Non-pigmented ciliary epithelial cell (primary cell): ENCODE results near the gene CDH16.

Source experiments
- DNase-seq: peaks from one replicate; pipeline ENCODE4 v3.0.0-alpha.2; 2010; ENCODE audit warnings: low read depth

CDH16 gene

DNA sequence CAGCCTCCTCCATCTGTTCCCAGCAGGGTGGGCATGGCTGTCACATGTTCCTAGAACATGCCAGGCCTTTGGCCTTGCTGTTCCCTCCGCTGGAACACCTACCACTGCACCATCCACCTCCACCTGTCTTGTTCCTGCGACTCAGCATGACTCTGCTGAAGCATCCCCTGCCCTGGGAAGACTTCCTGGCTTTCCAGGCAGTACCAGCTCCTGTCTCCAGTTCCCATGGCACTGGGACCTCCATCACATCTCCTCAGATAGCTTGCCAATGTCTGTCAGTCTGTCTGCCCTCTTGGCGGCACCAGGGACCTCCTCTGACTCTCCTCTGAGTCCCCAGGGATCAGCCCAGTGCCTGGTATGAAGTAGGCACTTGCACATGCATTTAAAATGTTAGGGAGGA is 22.7 kb downstream of the CDH16 start:
- no peak for DNase-seq

GRCh38 chr16:66895689-66895979 is 23.1 kb downstream of the CDH16 start:
- DNase-seq, result no peak

DNA sequence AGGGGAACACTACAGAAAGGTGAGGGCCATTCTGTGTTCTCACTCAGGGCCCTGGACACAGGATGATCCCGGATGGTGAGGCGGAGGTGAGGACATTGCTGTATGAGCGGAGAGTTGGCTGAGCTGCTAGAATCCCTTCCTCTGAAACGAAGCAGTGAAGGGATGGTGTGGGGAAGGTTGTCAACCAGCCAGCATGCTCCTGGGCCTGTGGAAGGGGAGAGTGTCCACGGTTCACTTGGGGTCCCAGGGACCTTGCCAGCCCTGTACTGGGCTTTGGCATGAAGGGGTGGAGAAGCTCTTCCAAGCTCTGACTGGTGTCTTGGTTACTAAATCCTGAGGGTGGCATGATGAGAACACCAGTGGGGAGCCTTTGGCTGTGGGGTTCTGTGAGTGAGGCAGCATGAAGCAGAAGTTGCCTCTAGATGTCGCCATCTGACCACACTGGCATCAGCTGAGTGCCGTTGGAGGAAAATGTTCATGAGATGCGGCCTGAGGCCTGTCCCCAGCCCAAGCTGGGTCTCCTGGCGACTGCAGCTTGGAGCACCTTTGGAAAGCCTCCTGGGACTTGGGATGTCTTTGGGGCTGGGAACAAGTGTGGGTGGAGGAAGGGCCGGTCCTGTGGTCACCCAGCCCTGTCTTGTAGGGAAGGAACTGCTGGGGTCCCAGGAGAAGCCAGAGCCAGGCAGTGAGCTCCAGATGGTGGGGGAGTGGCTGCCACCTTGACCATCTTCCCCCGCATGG is 23.6 kb downstream of the CDH16 start:
- no peak for DNase-seq

DNA sequence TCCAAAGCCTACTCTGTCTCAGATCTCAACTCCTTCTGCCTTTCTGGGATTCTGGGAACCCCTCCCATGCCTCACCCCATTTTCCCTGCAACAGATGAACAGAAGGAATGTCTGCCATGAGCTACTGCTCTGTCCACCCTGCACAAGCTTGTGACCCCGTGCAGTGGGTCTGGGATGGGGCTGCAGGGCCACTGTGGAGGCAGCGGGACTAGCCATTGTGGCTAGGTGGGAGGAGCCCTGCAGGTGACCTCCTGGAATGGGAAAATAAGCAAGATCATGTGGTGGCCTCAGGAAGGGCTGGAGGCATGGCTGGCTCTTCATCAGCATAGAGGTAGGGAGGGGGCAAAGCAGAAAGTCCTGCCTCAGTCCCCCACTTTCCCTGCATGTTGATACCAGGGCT is 24.6 kb downstream of the CDH16 start:
- DNase-seq, result no peak

GRCh38 chr16:66891797-66892196 is 26.9 kb downstream of the CDH16 start:
- DNase-seq, result no peak

DNA sequence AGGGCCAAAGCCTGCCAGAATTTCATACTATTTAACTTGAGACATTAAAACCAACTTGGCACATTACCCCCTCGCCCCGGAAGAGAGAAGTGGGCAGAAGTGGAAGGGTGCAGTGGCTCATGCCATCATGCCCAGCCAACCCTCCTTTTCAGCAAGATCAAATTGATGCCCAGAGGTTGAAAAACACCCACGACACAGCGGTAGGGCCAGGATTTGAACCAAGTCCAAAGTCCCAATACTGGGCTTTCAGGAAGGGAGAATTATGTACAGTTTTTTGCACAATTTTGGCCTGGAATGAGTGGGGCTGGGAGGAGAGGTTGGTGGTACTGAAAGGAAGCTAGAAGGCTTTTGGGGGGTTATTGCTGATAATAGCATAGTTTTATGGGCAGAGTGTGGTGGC is 27.3 kb downstream of the CDH16 start:
- DNase-seq, result no peak

DNA sequence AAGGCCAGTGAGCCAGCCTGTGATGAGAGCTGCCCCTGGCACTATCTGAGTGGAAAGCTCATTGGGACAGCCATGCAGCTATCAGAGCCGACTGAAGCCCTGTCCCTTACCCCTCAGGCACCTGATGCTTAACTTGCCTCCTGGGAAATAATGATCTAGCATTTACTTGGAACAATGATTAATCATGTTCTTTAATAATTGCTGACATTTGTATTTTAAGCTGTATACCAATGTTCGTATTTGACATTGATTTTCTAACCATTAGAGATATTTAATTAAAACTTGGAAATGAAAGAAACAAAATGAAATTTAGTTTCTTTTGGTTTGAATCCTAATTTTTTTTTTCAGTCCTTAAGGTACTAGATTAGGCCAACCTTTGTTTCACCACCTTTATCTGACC is 27.9 kb downstream of the CDH16 start:
- no peak for DNase-seq

GRCh38 chr16:66889622-66890021 is 29.1 kb downstream of the CDH16 start:
- no peak for DNase-seq

DNA sequence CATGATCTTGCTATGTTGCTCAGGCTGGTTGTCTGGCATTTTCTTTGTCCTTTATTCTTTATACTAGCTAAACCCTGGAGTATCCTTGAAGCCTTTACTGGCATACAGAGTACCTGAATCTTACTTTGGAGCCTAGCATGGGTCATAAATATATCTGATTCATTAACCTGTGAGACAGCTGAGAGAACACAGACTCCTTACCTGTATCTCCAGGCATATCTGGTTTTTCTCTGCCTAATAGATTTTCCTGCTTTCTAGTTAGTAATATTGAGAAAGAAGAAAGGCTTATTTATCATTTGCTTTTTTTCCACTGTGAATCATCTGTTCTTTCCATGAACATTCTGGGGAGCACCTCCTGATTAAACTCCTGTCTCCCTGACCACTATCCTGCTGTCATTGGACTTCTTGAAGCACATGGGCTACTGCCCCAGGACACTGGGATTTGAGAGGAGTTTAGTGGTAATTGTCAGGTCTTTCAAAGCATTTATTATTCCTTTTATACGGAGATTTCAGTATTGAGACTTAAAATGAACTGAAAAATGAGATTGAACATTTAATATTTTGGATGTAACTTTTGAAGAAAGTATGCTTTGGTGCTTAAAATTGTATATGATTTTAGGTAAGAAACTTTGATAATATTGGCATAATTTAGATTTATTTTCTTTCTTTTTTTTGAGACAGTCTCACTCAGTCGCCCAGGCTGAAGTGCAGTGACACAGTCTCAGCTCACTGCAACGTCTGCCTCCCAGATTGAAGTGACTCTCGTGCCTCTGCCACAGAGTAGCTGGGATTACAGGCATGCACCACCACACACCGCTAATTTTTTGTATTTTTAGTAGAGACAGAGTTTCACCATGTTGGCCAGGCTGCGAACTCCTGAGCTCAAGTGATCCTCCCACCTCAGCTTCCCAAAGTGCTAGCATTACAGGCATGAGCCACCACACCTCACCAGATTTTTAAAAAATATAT is 29.8 kb downstream of the CDH16 start:
- no peak for DNase-seq

GRCh38 chr16:66886914-66887313 is 31.8 kb downstream of the CDH16 start:
- no peak for DNase-seq

DNA sequence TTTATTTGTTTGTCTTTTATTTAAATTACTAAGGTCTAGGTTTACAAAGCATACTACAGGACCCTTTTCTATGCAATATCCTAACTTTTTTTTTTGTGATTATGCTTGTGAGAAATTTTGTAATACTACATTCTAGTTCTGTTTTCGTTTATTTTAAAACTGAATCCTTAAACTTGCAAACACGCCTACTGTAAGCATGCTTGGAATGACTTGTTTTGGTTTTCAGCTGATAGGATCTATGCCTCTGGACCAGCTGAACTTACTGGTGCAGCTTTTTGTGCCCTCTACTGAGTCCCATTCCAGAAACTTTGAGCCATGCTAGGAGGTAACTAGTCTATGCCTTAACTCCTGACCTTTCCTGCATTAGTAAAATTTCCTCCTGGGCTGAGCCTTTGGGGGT is 32.4 kb downstream of the CDH16 start:
- DNase-seq, result no peak

DNA sequence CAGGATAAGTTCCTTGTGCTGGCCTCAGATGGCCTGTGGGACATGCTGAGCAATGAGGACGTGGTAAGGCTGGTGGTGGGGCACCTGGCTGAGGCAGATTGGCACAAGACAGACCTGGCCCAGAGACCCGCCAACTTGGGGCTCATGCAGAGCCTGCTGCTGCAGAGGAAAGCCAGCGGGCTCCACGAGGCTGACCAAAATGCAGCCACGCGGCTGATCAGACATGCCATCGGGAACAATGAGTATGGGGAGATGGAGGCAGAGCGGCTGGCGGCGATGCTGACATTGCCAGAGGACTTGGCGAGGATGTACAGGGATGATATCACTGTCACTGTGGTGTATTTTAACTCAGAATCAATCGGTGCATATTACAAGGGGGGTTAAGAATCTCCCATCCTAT is 33.2 kb downstream of the CDH16 start:
- no peak for DNase-seq

GRCh38 chr16:66882702-66883101 is 36.0 kb downstream of the CDH16 start:
- no peak for DNase-seq

DNA sequence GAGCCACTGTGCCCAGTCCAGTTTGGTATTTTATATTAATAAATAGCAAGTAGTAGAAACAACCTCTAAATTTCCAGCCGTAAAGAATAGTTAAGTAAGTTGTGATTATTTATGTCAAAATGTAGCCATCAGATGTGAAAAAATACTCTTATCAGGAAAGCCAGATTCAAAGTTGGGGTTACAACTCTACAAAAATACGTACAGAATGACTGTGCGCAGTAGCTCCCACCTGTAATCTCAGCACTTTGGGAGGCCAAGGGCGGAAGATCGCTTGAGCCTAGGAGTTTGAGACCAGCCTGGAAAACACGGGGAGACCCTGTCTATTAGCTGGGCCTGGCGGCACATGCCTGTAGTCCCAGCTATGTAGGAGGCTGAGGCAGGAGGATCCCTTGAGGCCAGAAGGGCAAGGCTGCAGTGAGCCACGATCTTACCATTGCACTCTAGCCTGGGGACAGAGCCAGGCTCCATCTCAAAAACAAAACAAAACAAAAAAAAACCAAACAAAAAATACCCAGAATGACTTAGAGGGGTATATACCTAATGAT is 36.6 kb downstream of the CDH16 start:
- no peak for DNase-seq

- no peak for DNase-seq
Observed at GRCh38 chr16:66881560-66881959, 37.1 kb downstream of the CDH16 start.

DNA sequence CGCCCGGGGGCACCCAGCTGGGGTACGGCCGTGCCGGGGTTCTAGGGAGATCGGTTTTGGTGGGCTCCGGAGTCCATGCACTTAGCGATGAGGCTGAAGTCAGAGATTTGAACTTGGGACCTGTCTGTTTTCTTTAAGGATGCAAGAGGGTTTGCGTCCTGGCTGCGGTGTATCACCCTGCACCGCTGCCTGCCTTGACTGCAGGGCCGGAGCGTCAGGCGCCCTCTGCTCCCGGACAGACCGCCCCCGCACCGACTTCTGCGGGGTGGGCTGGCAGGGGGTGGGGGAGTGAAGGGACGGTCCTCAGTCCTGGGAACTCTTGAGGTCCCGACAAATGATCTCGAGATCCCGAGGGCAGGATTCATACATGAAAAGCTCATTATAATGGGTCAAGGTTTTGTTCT is 37.7 kb downstream of the CDH16 start:
- no peak for DNase-seq

GRCh38 chr16:66880288-66881013 is 38.2 kb downstream of the CDH16 start, which contains the start of gene PDP2:
Gene PDP2 (plus strand): TSS chr16:66880515. CDS start chr16:66884285, 3,770 bp downstream.
- peak; percentile 67 for DNase-seq

- DNase-seq, result no peak
Observed at GRCh38 chr16:66878067-66878466, 40.6 kb downstream of the CDH16 start.

- no peak for DNase-seq
Observed at GRCh38 chr16:66874079-66874775, 44.5 kb downstream of the CDH16 start.

DNA sequence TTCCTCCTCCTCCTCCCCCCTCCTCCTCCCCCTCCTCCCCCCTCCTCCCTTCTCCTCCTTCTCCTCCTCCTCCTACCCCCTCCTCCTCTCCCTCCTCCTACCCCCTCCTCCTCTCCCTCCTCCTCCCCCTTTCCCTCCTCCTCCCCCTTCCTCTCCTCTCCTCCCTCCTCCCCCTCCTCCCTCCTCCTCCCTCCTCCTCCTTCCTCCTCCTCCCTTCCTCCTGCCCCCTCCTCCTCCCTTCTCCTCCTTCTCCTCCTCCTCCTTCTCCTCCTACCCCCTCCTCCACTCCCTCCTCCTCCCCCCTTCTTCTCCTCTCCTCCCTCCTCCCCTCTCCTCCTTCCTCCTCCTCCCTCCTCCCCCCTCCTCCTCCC is 45.0 kb downstream of the CDH16 start:
- DNase-seq, result no peak

DNA sequence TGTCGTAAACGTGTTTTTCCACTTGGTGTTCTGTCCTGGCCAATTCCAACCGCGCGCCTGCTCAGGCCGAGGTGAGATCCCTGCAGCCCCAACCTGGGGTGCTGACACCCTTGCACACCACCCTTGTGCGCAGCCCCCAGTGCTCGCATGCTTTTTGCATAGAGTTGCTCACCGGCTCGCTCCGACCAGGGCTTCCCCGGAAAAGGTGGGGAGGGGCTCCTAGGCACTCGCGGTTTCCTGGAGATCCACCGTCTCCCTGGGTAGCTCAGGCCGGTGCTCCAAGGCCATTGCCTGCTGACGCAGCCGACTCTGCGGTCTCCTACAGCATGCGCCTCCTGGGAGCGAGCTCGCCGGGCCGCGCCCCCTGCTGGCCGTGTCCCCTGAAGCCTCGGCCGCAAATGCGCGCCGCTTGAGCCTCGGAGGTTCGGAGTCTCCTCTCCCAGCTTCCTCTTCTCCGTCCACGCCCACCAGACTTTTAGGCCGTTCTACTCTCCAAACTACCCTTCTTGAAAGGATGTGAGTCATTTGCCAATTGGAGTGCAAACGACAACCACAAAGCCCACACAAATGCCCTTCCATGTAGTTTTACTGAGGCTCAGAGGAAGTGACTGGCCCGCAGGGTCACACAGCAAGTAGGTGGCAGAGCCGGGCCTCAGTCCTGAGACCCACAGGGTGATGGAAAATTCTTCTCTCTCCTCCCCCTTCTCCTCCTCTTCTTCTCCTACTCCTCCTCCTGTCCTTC is 45.6 kb downstream of the CDH16 start:
- peak; percentile 98 for DNase-seq
